Upper lobe of left lung (tissue), 4 donors: ENCODE results near the gene BCKDHA.

Source experiments
- EP300 ChIP-seq, 4 donors: sonication (generic); formaldehyde crosslinking; IDR thresholded peaks; one replicate each; pipeline ENCODE4 v1.5.1; 2017; ENCODE audit warnings: antibody characterized with exemption in 4 of 4, control low read depth in 2 of 4
- POLR2A ChIP-seq, 4 donors: fragments of 450-650 bp; IDR thresholded peaks; one replicate each; pipeline ENCODE4 v1.5.1; 2016 to 2017; ENCODE audit warnings: antibody characterized with exemption in 4 of 4, mild to moderate bottlenecking in 2 of 4
- POLR2AphosphoS5 ChIP-seq, 2 donors: sonication (generic); formaldehyde crosslinking; IDR thresholded peaks; one replicate each; pipeline ENCODE4 v1.5.1; 2017; ENCODE audit warnings: antibody characterized with exemption in 2 of 2
- TF ChIP-seq, protein P1 (sequence below), 6 experiments: fragments of 450-650 bp in 4 of 6; fragments of 200-600 bp in 2 of 6; sonication (generic) in 2 of 6; IDR thresholded peaks; one replicate each; pipeline ENCODE4 v1.5.1; 2016 to 2019; ENCODE audit warnings: antibody characterized with exemption in 6 of 6

GRCh38 chr19:41352279-41352608, 45.4 kb upstream of the BCKDHA start:
- TF ChIP-seq EP300 (IDR thresholded peaks at IDR 0.05) (no peak), POLR2AphosphoS5 (IDR thresholded peaks at IDR 0.05) (no peak), POLR2A (IDR thresholded peaks at IDR 0.05) (no peak)
- TF ChIP-seq, protein P1, sequence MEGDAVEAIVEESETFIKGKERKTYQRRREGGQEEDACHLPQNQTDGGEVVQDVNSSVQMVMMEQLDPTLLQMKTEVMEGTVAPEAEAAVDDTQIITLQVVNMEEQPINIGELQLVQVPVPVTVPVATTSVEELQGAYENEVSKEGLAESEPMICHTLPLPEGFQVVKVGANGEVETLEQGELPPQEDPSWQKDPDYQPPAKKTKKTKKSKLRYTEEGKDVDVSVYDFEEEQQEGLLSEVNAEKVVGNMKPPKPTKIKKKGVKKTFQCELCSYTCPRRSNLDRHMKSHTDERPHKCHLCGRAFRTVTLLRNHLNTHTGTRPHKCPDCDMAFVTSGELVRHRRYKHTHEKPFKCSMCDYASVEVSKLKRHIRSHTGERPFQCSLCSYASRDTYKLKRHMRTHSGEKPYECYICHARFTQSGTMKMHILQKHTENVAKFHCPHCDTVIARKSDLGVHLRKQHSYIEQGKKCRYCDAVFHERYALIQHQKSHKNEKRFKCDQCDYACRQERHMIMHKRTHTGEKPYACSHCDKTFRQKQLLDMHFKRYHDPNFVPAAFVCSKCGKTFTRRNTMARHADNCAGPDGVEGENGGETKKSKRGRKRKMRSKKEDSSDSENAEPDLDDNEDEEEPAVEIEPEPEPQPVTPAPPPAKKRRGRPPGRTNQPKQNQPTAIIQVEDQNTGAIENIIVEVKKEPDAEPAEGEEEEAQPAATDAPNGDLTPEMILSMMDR (IDR thresholded peaks at IDR 0.05): no peak
